ENCODE results near the gene SH3PXD2A. TPM values are rescaled to one million over a fixed set of nuclear protein-coding genes. Genes with fewer than 3 reads are reported as not detected.

SH3PXD2A gene
- total RNA-seq, 1 donor from 2014 or later: 35.2 TPM

DNA sequence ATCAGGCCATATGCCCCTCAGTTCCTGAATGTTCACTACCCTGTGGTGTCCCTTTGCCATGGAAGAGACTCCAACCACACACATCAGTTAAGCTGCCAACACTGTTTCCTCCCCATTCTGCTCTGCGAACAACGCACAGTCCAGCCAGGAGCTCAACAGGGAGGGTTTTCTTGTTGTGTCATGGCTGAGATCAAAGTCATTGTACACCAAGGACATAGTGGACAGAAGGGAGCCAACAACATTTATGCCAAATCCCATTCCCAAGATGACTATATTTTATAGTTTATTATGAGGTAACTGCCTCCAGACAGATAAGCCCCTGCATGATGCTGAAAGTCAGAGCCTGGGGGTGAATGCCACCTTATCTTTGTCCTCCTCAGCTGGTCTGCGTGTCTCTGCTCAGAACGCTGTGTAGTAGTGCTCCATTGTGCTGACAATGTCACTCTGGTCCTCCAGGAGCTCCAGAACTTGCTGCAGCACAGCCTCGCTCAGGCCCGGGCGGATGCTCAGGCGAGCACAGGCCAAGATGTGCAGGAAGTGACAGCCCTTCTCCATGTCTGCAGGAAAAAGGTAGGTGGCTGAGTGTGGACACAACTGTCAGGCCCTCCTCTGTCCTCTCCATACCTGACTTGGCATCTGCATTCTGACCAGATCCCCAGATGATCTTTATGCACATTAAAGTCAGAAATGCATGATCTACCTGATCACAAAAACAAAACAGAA lies 27.1 kb upstream of the SH3PXD2A start:
- Histone ChIP-seq H3K27ac (no peak overlapping the region), H3K9me3 (no peaks in the 10 kb centered on the region), H3K4me1 (peaks cover 3% of the 10 kb centered on the region), H3K4me3 (no peak overlapping the region), H3K27me3 (no peaks in the 10 kb centered on the region), H3K36me3 (peaks cover 77% of the 10 kb centered on the region)
- TF ChIP-seq, protein P1, sequence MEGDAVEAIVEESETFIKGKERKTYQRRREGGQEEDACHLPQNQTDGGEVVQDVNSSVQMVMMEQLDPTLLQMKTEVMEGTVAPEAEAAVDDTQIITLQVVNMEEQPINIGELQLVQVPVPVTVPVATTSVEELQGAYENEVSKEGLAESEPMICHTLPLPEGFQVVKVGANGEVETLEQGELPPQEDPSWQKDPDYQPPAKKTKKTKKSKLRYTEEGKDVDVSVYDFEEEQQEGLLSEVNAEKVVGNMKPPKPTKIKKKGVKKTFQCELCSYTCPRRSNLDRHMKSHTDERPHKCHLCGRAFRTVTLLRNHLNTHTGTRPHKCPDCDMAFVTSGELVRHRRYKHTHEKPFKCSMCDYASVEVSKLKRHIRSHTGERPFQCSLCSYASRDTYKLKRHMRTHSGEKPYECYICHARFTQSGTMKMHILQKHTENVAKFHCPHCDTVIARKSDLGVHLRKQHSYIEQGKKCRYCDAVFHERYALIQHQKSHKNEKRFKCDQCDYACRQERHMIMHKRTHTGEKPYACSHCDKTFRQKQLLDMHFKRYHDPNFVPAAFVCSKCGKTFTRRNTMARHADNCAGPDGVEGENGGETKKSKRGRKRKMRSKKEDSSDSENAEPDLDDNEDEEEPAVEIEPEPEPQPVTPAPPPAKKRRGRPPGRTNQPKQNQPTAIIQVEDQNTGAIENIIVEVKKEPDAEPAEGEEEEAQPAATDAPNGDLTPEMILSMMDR (IDR thresholded peaks at IDR 0.05): no peak
- intact Hi-C loops (cut with DNase I): no loop called here
- no peak for DNase-seq
- no peak for ATAC-seq

DNA sequence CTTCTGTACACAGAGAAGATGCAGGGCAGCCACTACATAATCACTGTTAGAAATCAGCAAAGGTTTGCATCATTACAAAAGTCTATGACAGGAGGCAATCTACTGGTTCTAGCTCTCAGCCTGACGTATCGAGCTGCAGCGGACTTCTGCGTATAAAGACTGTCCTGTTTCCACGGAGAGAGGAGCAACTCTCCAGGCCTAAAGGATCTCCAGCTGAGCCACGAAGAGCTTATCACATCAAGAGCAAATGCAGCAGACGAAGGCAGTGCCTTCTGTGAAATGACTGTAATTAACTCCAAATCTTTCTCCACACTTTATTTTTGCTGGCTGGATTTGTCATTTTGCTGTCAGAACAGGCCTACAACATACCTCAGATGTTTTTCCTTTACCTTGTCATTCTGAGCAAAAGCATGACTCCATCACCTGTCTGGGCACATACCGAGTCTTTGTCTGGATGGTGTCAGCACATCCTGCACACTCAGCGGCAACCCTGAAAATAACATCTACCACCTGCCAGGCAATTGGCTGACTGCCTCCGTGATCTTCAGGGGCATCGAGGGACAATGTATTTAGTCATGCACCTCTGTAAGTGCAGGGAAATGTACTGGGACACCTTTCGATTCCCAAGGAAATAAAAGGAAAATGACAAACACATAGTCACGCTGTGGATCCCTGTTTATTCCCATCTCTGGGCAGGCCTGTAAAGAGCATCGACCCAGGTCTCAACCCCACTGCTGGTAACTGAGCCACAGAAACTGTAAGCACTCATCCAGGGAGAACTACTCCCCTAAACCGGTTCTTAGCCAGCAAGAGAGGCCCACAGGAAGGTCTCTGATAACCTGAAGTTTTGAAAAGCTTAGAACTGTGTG lies 26.3 kb upstream of the SH3PXD2A start:
- DNase-seq (no peak), ATAC-seq (no peak)
- Histone ChIP-seq H3K4me1 (peaks cover 3% of the 10 kb centered on the region), H3K27me3 (no peaks in the 10 kb centered on the region), H3K9me3 (no peaks in the 10 kb centered on the region), H3K4me3 (no peak overlapping the region), H3K27ac (no peak overlapping the region), H3K36me3 (peaks cover 75% of the 10 kb centered on the region)
- intact Hi-C loops (cut with DNase I): no loop called here
- TF ChIP-seq, protein P1 (IDR thresholded peaks at IDR 0.05): no peak

DNA sequence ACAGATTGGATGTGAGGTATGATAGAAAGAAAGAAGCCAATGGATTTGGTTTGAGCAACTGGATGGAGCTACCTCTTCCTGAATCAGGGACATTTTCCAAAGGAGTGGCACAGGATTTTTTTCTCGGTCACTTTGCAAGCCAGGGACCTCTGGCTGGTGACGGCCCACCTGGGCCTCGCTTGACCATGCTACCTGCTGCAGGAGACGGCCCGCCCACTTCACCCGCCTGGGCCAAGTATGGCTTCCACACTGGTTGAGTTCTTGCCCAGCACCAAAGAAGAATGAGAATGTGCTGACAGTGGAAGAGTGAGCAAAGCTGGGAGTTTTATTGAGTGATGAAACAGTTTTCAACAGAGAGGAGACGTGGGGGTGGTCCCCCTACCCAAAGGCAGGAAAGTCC lies 24.5 kb upstream of the SH3PXD2A start:
- intact Hi-C loops (cut with DNase I): no loop called here
- no peak for DNase-seq

DNA sequence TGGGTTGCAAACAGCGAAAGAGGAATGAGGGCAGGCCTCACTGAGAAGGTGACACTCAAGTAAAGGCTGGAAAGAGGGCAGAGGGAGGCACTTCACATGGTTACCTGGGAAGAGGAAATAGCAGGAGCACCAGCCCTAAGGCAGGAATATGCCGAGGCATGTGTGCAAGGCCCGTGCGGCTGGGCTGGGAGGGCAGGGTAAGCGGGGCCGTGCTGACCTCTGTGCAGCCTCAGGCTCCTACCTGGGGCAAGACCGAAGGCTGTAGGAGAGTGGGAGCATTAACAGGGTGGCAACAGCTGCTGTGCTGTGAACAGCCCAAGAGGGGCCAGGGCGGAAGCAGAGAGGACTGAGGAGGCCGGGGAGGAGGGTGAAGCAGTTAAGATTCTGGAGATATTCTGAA lies 24.0 kb upstream of the SH3PXD2A start:
- intact Hi-C loops (cut with DNase I): no loop called here
- H3K27me3 ChIP-seq: no peaks in the 10 kb centered on the region
- ATAC-seq: no peak
- H3K9me3 ChIP-seq: no peaks in the 10 kb centered on the region
- no peak overlapping the region for H3K4me3 ChIP-seq
- TF ChIP-seq, protein P1 (IDR thresholded peaks at IDR 0.05): no peak
- H3K27ac ChIP-seq: no peak overlapping the region
- peaks cover 64% of the 10 kb centered on the region for H3K36me3 ChIP-seq
- DNase-seq: no peak
- peaks cover 1% of the 10 kb centered on the region for H3K4me1 ChIP-seq

More for the DNA sequence above, 24.5 kb upstream of the SH3PXD2A start:
- Histone ChIP-seq H3K4me1 (peaks cover 3% of the 10 kb centered on the region), H3K4me3 (no peak overlapping the region), H3K27me3 (no peaks in the 10 kb centered on the region), H3K9me3 (no peaks in the 10 kb centered on the region), H3K36me3 (peaks cover 64% of the 10 kb centered on the region), H3K27ac (no peak overlapping the region)
- no peak for ATAC-seq
- TF ChIP-seq, protein P1 (IDR thresholded peaks at IDR 0.05): no peak

DNA sequence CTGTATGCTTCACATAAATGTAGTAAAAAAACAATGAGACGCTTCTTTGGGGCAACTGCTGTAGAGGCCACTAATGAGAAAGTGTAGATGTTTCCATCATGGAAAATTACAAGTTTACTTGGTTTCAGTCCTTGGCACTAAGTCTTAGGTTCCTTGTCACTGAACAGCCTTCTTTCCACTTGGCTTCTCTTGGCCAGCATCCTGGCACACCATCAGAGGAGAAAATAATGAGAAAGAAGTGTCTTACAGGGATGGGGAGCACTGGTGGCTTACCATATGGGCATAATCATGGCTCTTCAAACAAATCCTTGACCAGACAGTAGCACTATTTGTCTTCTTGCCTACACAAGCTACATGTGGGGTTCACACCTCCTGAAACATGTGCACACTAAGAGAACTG lies 22.5 kb upstream of the SH3PXD2A start:
- TF ChIP-seq, protein P1 (IDR thresholded peaks at IDR 0.05): no peak
- peaks cover 60% of the 10 kb centered on the region for H3K36me3 ChIP-seq

More for the DNA sequence above, 22.5 kb upstream of the SH3PXD2A start:
- no peak overlapping the region for H3K4me3 ChIP-seq
- ATAC-seq (no peak), DNase-seq (no peak)
- no peaks in the 10 kb centered on the region for H3K9me3 ChIP-seq
- H3K27ac ChIP-seq: no peak overlapping the region
- intact Hi-C loops (cut with DNase I): no loop called here
- no peaks in the 10 kb centered on the region for H3K27me3 ChIP-seq
- H3K4me1 ChIP-seq: no peaks in the 10 kb centered on the region
